CD14-positive monocyte (primary cell): Measurements from ENCODE around the gene VAMP4. TPM values are rescaled to one million over a fixed set of nuclear protein-coding genes. Genes with fewer than 3 reads are reported as not detected.
A peak's percentile ranks its signal among the peaks of the same experiment; 100 is the strongest.

ENCODE experiments used
- DNase-seq, 3 donors: peaks; one replicate each; pipeline ENCODE4 v3.0.0-alpha.2; 2011 to 2022
- H2AFZ ChIP-seq: 2 replicates; pipeline ENCODE4 v1.6.0; 2012; ENCODE audit warnings: mild to moderate bottlenecking, low read depth, low read length, inconsistent platforms; ENCODE audit not compliant: insufficient read depth, poor library complexity, severe bottlenecking
- H3K27ac ChIP-seq, 2 donors: 1 replicate in 1 of 2; 2 replicates in 1 of 2; pipeline ENCODE4 v1.5.1; 2012 to 2013; ENCODE audit warnings: low read length in 2 of 2, control low read depth in 1 of 2, inconsistent platforms in 1 of 2, low read depth in 1 of 2, mild to moderate bottlenecking in 1 of 2
- H3K27me3 ChIP-seq, 2 donors: one replicate each; pipeline versions ENCODE4 v1.6.0 to v1.6.1; 2011 to 2013; ENCODE audit warnings: low read length in 2 of 2; ENCODE audit not compliant: control insufficient read depth in 2 of 2, insufficient read depth in 2 of 2
- H3K36me3 ChIP-seq, 2 donors: replicated peaks in 1 of 2; 1 replicate in 1 of 2; 2 replicates in 1 of 2; pipeline versions ENCODE4 v1.5.1 to v1.6.1; 2012 to 2013; ENCODE audit warnings: low read length in 2 of 2, control low read depth in 1 of 2, inconsistent platforms in 1 of 2, mild to moderate bottlenecking in 1 of 2; ENCODE audit not compliant: insufficient read depth in 2 of 2, control insufficient read depth in 1 of 2
- H3K4me1 ChIP-seq, 2 donors: 1 replicate in 1 of 2; 2 replicates in 1 of 2; pipeline versions ENCODE4 v1.5.1 to v1.6.1; 2012 to 2013; ENCODE audit warnings: low read length in 2 of 2, control low read depth in 1 of 2, inconsistent platforms in 1 of 2, mild to moderate bottlenecking in 1 of 2, moderate library complexity in 1 of 2; ENCODE audit not compliant: insufficient read depth in 2 of 2, control insufficient read depth in 1 of 2
- H3K4me2 ChIP-seq: replicated peaks from 2 replicates; pipeline ENCODE3; 2012; ENCODE audit warnings: low read length, moderate library complexity, mild to moderate bottlenecking; ENCODE audit not compliant: poor library complexity, severe bottlenecking; ENCODE audit errors: extremely low read depth
- H3K4me3 ChIP-seq, 3 experiments: fragments of 200-600 bp in 1 of 3; sonication (generic) in 1 of 3; replicated peaks in 1 of 3; 1 replicate in 2 of 3; 2 replicates in 1 of 3; pipeline ENCODE4 v1.5.1; 2011 to 2013; ENCODE audit warnings: low read length in 3 of 3, mild to moderate bottlenecking in 3 of 3, control low read depth in 2 of 3, low read depth in 2 of 3, inconsistent platforms in 1 of 3, moderate library complexity in 1 of 3
- H3K79me2 ChIP-seq: 2 replicates; pipeline ENCODE4 v1.6.0; 2012; ENCODE audit warnings: mild to moderate bottlenecking, control low read depth, inconsistent platforms, low read length, moderate library complexity; ENCODE audit not compliant: insufficient read depth
- H3K9ac ChIP-seq: 2 replicates; pipeline ENCODE4 v1.6.0; 2017; ENCODE audit warnings: low read length, mild to moderate bottlenecking; ENCODE audit not compliant: insufficient read depth, poor library complexity, severe bottlenecking
- H3K9me3 ChIP-seq, 2 donors: replicated peaks in 1 of 2; 1 replicate in 1 of 2; 2 replicates in 1 of 2; pipeline versions ENCODE4 v1.5.1 to v1.6.1; 2012 to 2013; ENCODE audit warnings: low read length in 2 of 2, control low read depth in 1 of 2; ENCODE audit not compliant: control insufficient read depth in 1 of 2, insufficient read depth in 1 of 2
- H4K20me1 ChIP-seq: 2 replicates; pipeline ENCODE4 v1.6.0; 2012; ENCODE audit warnings: mild to moderate bottlenecking, low read length, control low read depth, moderate library complexity; ENCODE audit not compliant: insufficient read depth
- H3K27ac Mint-ChIP-seq, 7 donors: one replicate each; pipeline ENCODE4 v1.8.0; 2020; ENCODE audit warnings: mild to moderate bottlenecking in 7 of 7, mixed read lengths in 7 of 7, moderate library complexity in 6 of 7, inconsistent platforms in 2 of 7
- H3K27me3 Mint-ChIP-seq, 3 donors: one replicate each; pipeline ENCODE4 v1.8.0; 2021 to 2022; ENCODE audit warnings: low read depth in 3 of 3, mild to moderate bottlenecking in 3 of 3, mixed read lengths in 3 of 3, moderate library complexity in 3 of 3, inconsistent platforms in 1 of 3
- H3K36me3 Mint-ChIP-seq, 2 donors: one replicate each; pipeline ENCODE4 v1.8.0; 2020; ENCODE audit warnings: mixed read lengths in 2 of 2, inconsistent platforms in 1 of 2, mild to moderate bottlenecking in 1 of 2
- H3K4me1 Mint-ChIP-seq: one replicate; pipeline ENCODE4 v1.8.0; 2020; ENCODE audit warnings: mild to moderate bottlenecking, mixed read lengths
- H3K4me3 Mint-ChIP-seq, 2 donors: one replicate each; pipeline ENCODE4 v1.8.0; 2020; ENCODE audit warnings: mild to moderate bottlenecking in 2 of 2, mixed read lengths in 2 of 2, moderate library complexity in 1 of 2
- H3K9me3 Mint-ChIP-seq, 7 donors: one replicate each; pipeline ENCODE4 v1.8.0; 2020 to 2022; ENCODE audit warnings: mixed read lengths in 7 of 7, mild to moderate bottlenecking in 6 of 7, moderate library complexity in 6 of 7, inconsistent platforms in 2 of 7
- WGBS: methylation state at CpG from one replicate; pipeline ENCODE4 v1.1.5; 2013; ENCODE audit warnings: missing lambda C conversion rate; ENCODE audit not compliant: insufficient coverage; 5-methylcytosine and 5-hydroxymethylcytosine counted together
- intact Hi-C, 2 donors: fragments of 100-400 bp; cut with micrococcal nuclease; formaldehyde crosslinking; loops; one replicate each; pipeline versions ENCODE4 v1.15.0 to v1.15.1; 2023
- polyA plus RNA-seq, 3 donors: library from polyadenylated mRNA; depleted of rRNA in 1 of 3; unstranded in 2 of 3; stranded (reverse) in 1 of 3; fragments of 300-500 nt in 2 of 3; fragments of >200 nt in 1 of 3; fragmentation: Illumina TruSeq in 2 of 3; gene quantifications; 1 replicate in 2 of 3; 2 replicates in 1 of 3; pipeline ENCODE4 v1.2.3, GENCODE V29; 2012 to 2021
- TF ChIP-seq, protein P1 (sequence below): fragments of 200-600 bp; IDR thresholded peaks from one replicate; pipeline ENCODE4 v1.8.0; 2022; ENCODE audit warnings: antibody characterized with exemption, mild to moderate bottlenecking

The VAMP4 gene
- polyA plus RNA-seq, 3 donors: 13.3 to 19.5 (median 18.8) TPM

DNA sequence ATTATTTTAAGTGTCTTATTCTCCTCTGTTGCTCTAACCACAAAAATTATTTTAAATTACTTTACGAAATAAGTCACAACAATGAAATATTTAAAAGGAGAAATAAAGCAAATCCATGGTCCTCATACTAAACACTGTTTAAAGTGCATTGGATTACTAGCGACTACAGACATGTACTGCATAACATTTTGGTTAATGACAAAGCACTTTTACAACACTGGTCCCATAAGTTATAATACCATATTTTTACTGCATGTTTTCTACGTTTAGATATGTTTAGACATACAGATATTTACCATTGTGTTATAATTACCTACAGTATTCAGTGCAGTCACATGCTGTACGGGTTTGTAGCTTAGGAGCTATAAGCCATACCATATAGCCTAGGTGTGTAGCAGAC is 30.2 kb downstream of the VAMP4 start:
- intact Hi-C loops: no loop called here
- H4K20me1 ChIP-seq: no peaks in the 10 kb centered on the region
- TF ChIP-seq, protein P1, sequence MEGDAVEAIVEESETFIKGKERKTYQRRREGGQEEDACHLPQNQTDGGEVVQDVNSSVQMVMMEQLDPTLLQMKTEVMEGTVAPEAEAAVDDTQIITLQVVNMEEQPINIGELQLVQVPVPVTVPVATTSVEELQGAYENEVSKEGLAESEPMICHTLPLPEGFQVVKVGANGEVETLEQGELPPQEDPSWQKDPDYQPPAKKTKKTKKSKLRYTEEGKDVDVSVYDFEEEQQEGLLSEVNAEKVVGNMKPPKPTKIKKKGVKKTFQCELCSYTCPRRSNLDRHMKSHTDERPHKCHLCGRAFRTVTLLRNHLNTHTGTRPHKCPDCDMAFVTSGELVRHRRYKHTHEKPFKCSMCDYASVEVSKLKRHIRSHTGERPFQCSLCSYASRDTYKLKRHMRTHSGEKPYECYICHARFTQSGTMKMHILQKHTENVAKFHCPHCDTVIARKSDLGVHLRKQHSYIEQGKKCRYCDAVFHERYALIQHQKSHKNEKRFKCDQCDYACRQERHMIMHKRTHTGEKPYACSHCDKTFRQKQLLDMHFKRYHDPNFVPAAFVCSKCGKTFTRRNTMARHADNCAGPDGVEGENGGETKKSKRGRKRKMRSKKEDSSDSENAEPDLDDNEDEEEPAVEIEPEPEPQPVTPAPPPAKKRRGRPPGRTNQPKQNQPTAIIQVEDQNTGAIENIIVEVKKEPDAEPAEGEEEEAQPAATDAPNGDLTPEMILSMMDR: no peak
- DNase-seq: no peak
- H3K4me3 ChIP-seq: no peak overlapping the region
- H3K9ac ChIP-seq: no peak overlapping the region
- no peaks in the 10 kb centered on the region for H3K79me2 ChIP-seq
- no peaks in the 10 kb centered on the region for H3K27me3 ChIP-seq
- H3K9me3 Mint-ChIP-seq: no peaks in the 10 kb centered on the region
- H3K27me3 Mint-ChIP-seq: no peaks in the 10 kb centered on the region
- peaks cover 42 to 90% of the 10 kb centered on the region in 2 donors for H3K36me3 ChIP-seq
- H2AFZ ChIP-seq: no peak overlapping the region
- H3K4me1 ChIP-seq: no peaks in the 10 kb centered on the region
- H3K4me2 ChIP-seq: no peak overlapping the region
- no peak overlapping the region for H3K4me3 Mint-ChIP-seq
- H3K4me1 Mint-ChIP-seq: no peaks in the 10 kb centered on the region
- H3K27ac ChIP-seq: no peak overlapping the region
- H3K36me3 Mint-ChIP-seq: peaks cover 59 to 68% of the 10 kb centered on the region in 2 donors
- H3K27ac Mint-ChIP-seq: no peak overlapping the region
- H3K9me3 ChIP-seq: no peaks in the 10 kb centered on the region
- no CpG with 5 or more reads among the region's 4 CpGs for WGBS

DNA sequence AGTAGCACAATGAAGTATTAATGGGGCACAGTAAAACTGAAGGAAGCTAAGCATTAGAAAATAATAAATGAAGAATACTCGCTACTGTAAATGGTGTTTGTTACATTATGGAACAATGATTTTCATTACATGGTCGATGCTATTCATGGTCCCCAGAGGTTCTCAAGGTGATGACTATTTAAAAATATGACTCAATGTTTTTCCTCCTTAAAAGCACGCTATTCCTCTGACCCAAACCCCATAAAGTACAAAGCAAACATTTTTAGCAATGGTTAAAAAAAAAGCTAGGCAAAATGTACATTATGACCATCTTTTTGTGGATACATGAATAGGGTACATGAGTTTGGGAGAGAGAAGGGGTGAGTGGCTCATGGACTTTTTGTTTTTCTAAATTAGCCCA is 34.3 kb downstream of the VAMP4 start:
- H3K79me2 ChIP-seq: no peaks in the 10 kb centered on the region
- H3K9me3 ChIP-seq: no peaks in the 10 kb centered on the region
- Mint-ChIP-seq H3K36me3 (peaks cover 65 to 67% of the 10 kb centered on the region in 2 donors), H3K9me3 (no peaks in the 10 kb centered on the region), H3K4me1 (no peaks in the 10 kb centered on the region), H3K4me3 (peak overlapping the region in 1 of 2 donors; percentile 28), H3K27me3 (no peaks in the 10 kb centered on the region), H3K27ac (no peak overlapping the region)
- H3K27me3 ChIP-seq: no peaks in the 10 kb centered on the region
- H4K20me1 ChIP-seq: no peaks in the 10 kb centered on the region
- WGBS: no CpG with 5 or more reads among the region's 3 CpGs
- H2AFZ ChIP-seq: no peak overlapping the region
- intact Hi-C loops: no loop called here
- TF ChIP-seq, protein P1: no peak
- no peak overlapping the region for H3K27ac ChIP-seq
- no peaks in the 10 kb centered on the region for H3K4me1 ChIP-seq
- DNase-seq: no peak
- H3K36me3 ChIP-seq: peaks cover 47 to 83% of the 10 kb centered on the region in 2 donors
- H3K4me2 ChIP-seq: no peak overlapping the region
- no peak overlapping the region for H3K9ac ChIP-seq
- no peak overlapping the region for H3K4me3 ChIP-seq
